HepG2 (cell line): ENCODE data around the gene AMOTL2. TPM values are rescaled to one million over a fixed set of nuclear protein-coding genes. Genes with fewer than 3 reads are reported as not detected.

Source experiments
- ATAC-seq: fragments of 200-7000 bp; cut with Tn5 transposase; 3 replicates; pipeline ENCODE4 v1.9.1; 2020; ENCODE audit warnings: mild to moderate bottlenecking, moderate library complexity
- BruUV-seq: library from RNA; stranded (reverse); fragments of 400-500 nt; replicated peaks from 2 replicates; lab custom pipeline; 2021; lab: Mats Ljungman, UMichigan
- CTCF ChIA-PET: fragments of 300-600 bp; formaldehyde crosslinking; extraction: SDS; loops from one replicate; lab custom pipeline; 2021; ENCODE audit warnings: low total read pairs, inconsistent platforms, low intra/inter-chr PET ratio; lab: Yijun Ruan, JAX
- POLR2A ChIA-PET: fragments of 350-600 bp; sonication (Branson Sonifier 250); formaldehyde crosslinking; loops from one replicate; lab custom pipeline; 2020; ENCODE audit warnings: antibody characterized with exemption, inconsistent platforms; lab: Yijun Ruan, JAX
- DNase-seq: peaks from one replicate; pipeline ENCODE4 v3.0.0-alpha.2; 2015; ENCODE audit warnings: low spot score
- FAIRE-seq: peaks from 3 replicates; lab custom pipeline; 2011; peaks lifted over from hg19 to GRCh38; lab: Jason Lieb, UNC
- H2AFZ ChIP-seq: one replicate; pipeline ENCODE4 v1.6.1; 2011; ENCODE audit warnings: low read length, inconsistent platforms
- H3K27ac ChIP-seq: fragments of 300-600 bp; 3 replicates; pipeline ENCODE4 v1.8.0; 2011; ENCODE audit warnings: mixed run types, mild to moderate bottlenecking, mixed read lengths, low read length, inconsistent platforms; ENCODE audit not compliant: insufficient read depth; ENCODE audit errors: extremely low read length
- H3K27me3 ChIP-seq, 2 experiments: fragments of 200-600 bp in 1 of 2; 2 replicates in 1 of 2; 3 replicates in 1 of 2; pipeline versions ENCODE4 v1.6.0 to v1.8.0; 2011; ENCODE audit warnings: low read length in 2 of 2, mild to moderate bottlenecking in 2 of 2, moderate library complexity in 2 of 2, inconsistent platforms in 1 of 2; ENCODE audit not compliant: insufficient read depth in 2 of 2, control insufficient read depth in 1 of 2
- H3K36me3 ChIP-seq, 2 experiments: fragments of 200-600 bp in 1 of 2; replicated peaks in 1 of 2; 2 replicates in 1 of 2; 3 replicates in 1 of 2; pipeline versions ENCODE4 v1.5.1 to v1.8.0; 2011; ENCODE audit warnings: low read length in 2 of 2, inconsistent platforms in 1 of 2; ENCODE audit not compliant: insufficient read depth in 2 of 2, control insufficient read depth in 1 of 2
- H3K4me1 ChIP-seq: 2 replicates; pipeline ENCODE4 v1.5.1; 2012; ENCODE audit warnings: low read length, inconsistent platforms; ENCODE audit not compliant: insufficient read depth
- H3K4me2 ChIP-seq: 2 replicates; pipeline ENCODE4 v1.6.0; 2011; ENCODE audit warnings: low read depth, low read length, inconsistent platforms
- H3K4me3 ChIP-seq, 3 experiments: fragments of 200-600 bp in 1 of 3; sonication (generic), shearing (Covaris generic) in 1 of 3; replicated peaks in 1 of 3; 2 replicates each; pipeline ENCODE4 v1.5.1; 2011 to 2016; ENCODE audit warnings: low read length in 3 of 3, inconsistent platforms in 2 of 3, low read depth in 2 of 3, mild to moderate bottlenecking in 2 of 3, control low read depth in 1 of 3, mixed read lengths in 1 of 3; ENCODE audit not compliant: insufficient read depth in 1 of 3
- H3K79me2 ChIP-seq: one replicate; pipeline ENCODE4 v1.6.1; 2011; ENCODE audit warnings: low read length, inconsistent platforms; ENCODE audit not compliant: insufficient read depth
- H3K9ac ChIP-seq: 2 replicates; pipeline ENCODE4 v1.6.0; 2011; ENCODE audit warnings: mild to moderate bottlenecking, low read depth, low read length, inconsistent platforms; ENCODE audit not compliant: insufficient read depth
- H3K9me3 ChIP-seq: 2 replicates; pipeline ENCODE4 v1.5.1; 2012; ENCODE audit warnings: mild to moderate bottlenecking, low read length
- H4K20me1 ChIP-seq: 2 replicates; pipeline ENCODE4 v1.6.0; 2011; ENCODE audit warnings: inconsistent platforms, mild to moderate bottlenecking, low read length, moderate library complexity; ENCODE audit not compliant: insufficient read depth
- DNMT3B ChIP-seq: conservative IDR thresholded peaks from 2 replicates; pipeline ENCODE4 v1.6.1; 2016; ENCODE audit warnings: missing biosample characterization, control low read depth
- IRX3 ChIP-seq: sonication (generic); formaldehyde crosslinking; IDR thresholded peaks from 2 replicates; pipeline ENCODE4 v1.8.1; 2023; ENCODE audit warnings: mild to moderate bottlenecking, low read depth, missing genetic modification reagents, borderline replicate concordance
- KDM1A ChIP-seq: IDR thresholded peaks from 2 replicates; pipeline ENCODE4 v1.6.1; 2016; ENCODE audit warnings: missing compliant biosample characterization
- MBNL3 ChIP-seq: fragments of 250-450 bp; sonication (Bioruptor Pico); conservative IDR thresholded peaks from 2 replicates; pipeline ENCODE4 v1.8.0; 2022; ENCODE audit warnings: mild to moderate bottlenecking, inconsistent platforms
- PHF21A ChIP-seq: sonication (generic); formaldehyde crosslinking; IDR thresholded peaks from 2 replicates; pipeline ENCODE4 v1.5.0; 2020; ENCODE audit warnings: mild to moderate bottlenecking, missing genetic modification reagents
- RFXAP ChIP-seq: sonication (generic); formaldehyde crosslinking; IDR thresholded peaks from 2 replicates; pipeline ENCODE4 v1.4.0; 2020; ENCODE audit warnings: missing genetic modification reagents, borderline replicate concordance
- SETDB1 ChIP-seq: sonication (generic); formaldehyde crosslinking; IDR thresholded peaks from 2 replicates; pipeline ENCODE4 v1.5.1; 2020; ENCODE audit warnings: missing genetic modification reagents, mild to moderate bottlenecking, borderline replicate concordance
- SOX5 ChIP-seq: IDR thresholded peaks from 2 replicates; pipeline ENCODE4 v1.6.1; 2016; ENCODE audit warnings: borderline replicate concordance
- ZFX ChIP-seq: sonication (generic); formaldehyde crosslinking; IDR thresholded peaks from 2 replicates; pipeline ENCODE4 v1.4.0; 2020; ENCODE audit warnings: mild to moderate bottlenecking, low read depth, missing genetic modification reagents, moderate library complexity
- ZKSCAN1 ChIP-seq: fragments of 150-350 bp; IDR thresholded peaks from 2 replicates; pipeline ENCODE4 v1.6.1; 2014; ENCODE audit warnings: low read length
- ZNF558 ChIP-seq: sonication (generic); formaldehyde crosslinking; IDR thresholded peaks from 2 replicates; pipeline ENCODE4 v1.9.0; 2022; ENCODE audit warnings: mild to moderate bottlenecking, missing genetic modification reagents, borderline replicate concordance
- ZNF564 ChIP-seq: sonication (generic); formaldehyde crosslinking; IDR thresholded peaks from 2 replicates; pipeline ENCODE4 v1.8.1; 2023; ENCODE audit warnings: mild to moderate bottlenecking, missing genetic modification reagents
- ZNF878 ChIP-seq: sonication (generic); formaldehyde crosslinking; IDR thresholded peaks from 2 replicates; pipeline ENCODE4 v1.8.1; 2023; ENCODE audit warnings: mild to moderate bottlenecking, missing genetic modification reagents, moderate library complexity
- WGBS: methylation state at CpG from one replicate; pipeline ENCODE4 v1.1.6; 2017; ENCODE audit warnings: low lambda C conversion rate; 5-methylcytosine and 5-hydroxymethylcytosine counted together
- in situ Hi-C: cut with HindIII; loops from 2 replicates; pipeline ENCODE4 v1.10.0; 2017; ENCODE audit warnings: low pct_unique_long_range_greater_than_20kb; ENCODE audit not compliant: extremely low pct_ligation_motif_present
- intact Hi-C: fragments of 100-400 bp; cut with micrococcal nuclease; formaldehyde crosslinking; loops from one replicate; pipeline ENCODE4 v1.10.0; 2022; ENCODE audit not compliant: unreplicated experiment
- polyA plus RNA-seq, 8 experiments: library from polyadenylated mRNA; depleted of rRNA in 3 of 8; stranded (reverse) in 7 of 8; unstranded in 1 of 8; fragments of >200 nt; fragmentation: Illumina TruSeq in 4 of 8; extraction: Trizol in 4 of 8; gene quantifications; 2 replicates each; pipeline versions ENCODE4 v1.2.1 to v1.2.3, GENCODE V29; 2011 to 2016; ENCODE audit warnings: low read depth in 4 of 8, missing spikeins in 1 of 8, mixed read lengths in 1 of 8; ENCODE audit not compliant: insufficient read depth in 1 of 8
- total RNA-seq, 5 experiments: library from RNA; depleted of rRNA; stranded (reverse); fragments of >200 nt; fragmentation: Illumina TruSeq; extraction: Trizol; gene quantifications; 2 replicates each; pipeline ENCODE4 v1.2.3, GENCODE V29; 2016; ENCODE audit warnings: low read depth in 1 of 5
- TF ChIP-seq, protein P1 (sequence below): sonication (generic); formaldehyde crosslinking; IDR thresholded peaks from 2 replicates; pipeline ENCODE4 v1.4.0; 2020; ENCODE audit warnings: missing genetic modification reagents; ENCODE audit errors: not compliant biosample characterization
- TF ChIP-seq, protein P2 (sequence below): sonication (generic); formaldehyde crosslinking; IDR thresholded peaks from 2 replicates; pipeline ENCODE4 v1.4.0; 2020; ENCODE audit warnings: mild to moderate bottlenecking, missing genetic modification reagents

AMOTL2 gene
- total and polyA plus RNA-seq, 2 of the 13 experiments (the other 11 are each of a cell fraction or from before 2014, with no cell fraction given), result 17.3 to 18.5 TPM

DNA sequence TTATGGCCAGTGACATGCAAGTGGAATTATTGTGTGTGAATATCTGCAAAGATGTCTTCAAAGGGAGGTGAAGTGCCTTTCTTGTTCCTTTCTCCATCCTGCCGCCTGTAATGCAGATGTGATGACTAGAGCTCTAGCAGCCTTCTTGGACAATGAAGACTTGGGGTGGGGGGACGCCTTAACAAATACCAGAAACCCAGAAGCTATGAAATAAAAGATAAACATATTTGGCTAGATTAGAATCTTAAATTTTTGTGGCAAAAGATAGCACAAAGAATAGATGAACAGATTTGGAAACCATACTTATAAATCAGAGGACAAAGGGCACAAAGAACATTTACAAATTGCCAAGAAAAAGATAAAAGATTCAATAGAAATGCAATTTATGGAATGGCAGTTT lies 56.1 kb downstream of the AMOTL2 start:
- no peak for FAIRE-seq
- Histone ChIP-seq H2AFZ (no peak overlapping the region), H3K9me3 (no peaks in the 10 kb centered on the region), H3K27me3 (no peaks in the 10 kb centered on the region; a peak in 1 of 5 replicates), H3K4me2 (no peak overlapping the region), H3K36me3 (no peaks in the 10 kb centered on the region), H3K27ac (no peak overlapping the region), H3K4me3 (no peak overlapping the region), H3K4me1 (peaks cover 27% of the 10 kb centered on the region), H3K9ac (no peak overlapping the region), H4K20me1 (no peaks in the 10 kb centered on the region), H3K79me2 (no peaks in the 10 kb centered on the region)
- intact Hi-C loops (no loop called here), in situ Hi-C loops (no loop called here)
- ATAC-seq, result no peak
- ChIA-PET POLR2A (no interaction called here), CTCF (no interaction called here)
- no TSS peak for BruUV-seq
- no peak for DNase-seq
- 62% methylated on average over 2 of the region's 2 CpGs for WGBS
- TF ChIP-seq ZFX (no peak), PHF21A (CRISPR knock-in tag) (no peak), KDM1A (CRISPR knock-in tag) (no peak), DNMT3B (no peak), IRX3 (CRISPR knock-in tag) (no peak)

DNA sequence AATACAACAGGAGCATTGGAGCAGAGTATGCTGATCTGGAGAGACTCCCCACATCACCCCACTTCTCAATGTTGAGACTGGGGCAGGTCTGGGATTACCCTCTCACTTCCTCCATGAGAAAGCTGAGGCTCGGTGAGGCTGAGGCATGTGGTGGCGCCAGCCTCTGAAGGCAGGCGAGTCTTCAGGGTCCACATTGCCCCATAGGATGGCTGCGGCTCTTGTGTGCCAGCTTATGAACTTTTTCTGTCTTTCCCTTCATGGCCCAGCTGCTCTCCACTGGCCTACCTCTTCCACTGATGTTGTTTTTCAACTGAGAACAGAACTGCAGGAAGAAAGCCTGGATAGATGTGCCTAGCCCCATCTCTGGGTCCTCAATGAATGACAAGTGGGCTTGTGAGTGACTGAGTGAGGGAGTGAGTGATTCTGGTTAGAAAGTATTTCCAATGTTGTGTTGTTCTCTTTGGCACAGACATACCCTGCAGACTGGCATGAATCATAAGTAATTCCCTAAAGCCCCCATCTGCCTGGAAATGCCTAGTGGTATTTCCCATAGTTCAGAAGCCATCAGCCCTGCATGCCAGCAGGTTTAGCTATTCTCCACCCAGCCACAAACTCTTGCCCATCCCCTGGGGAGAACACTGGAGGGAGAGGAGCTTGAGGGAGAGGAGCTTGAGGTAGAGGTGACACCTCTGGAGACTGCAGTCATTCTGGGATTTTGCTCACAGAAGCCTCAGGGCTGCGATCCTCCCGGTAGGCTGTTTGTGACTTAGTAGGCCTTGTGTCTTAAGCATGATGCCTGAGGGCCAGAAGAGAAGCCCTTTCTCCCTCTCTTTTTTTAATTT lies 56.9 kb downstream of the AMOTL2 start:
- no peaks in the 10 kb centered on the region for H3K36me3 ChIP-seq
- no peak overlapping the region for H3K9ac ChIP-seq
- no peaks in the 10 kb centered on the region for H4K20me1 ChIP-seq
- intact Hi-C loops, result no loop called here
- peaks cover 35% of the 10 kb centered on the region for H3K4me1 ChIP-seq
- no TSS peak for BruUV-seq
- FAIRE-seq, result no peak
- H3K9me3 ChIP-seq, result no peaks in the 10 kb centered on the region
- in situ Hi-C loops, result no loop called here
- no peak overlapping the region for H2AFZ ChIP-seq
- no peak for ATAC-seq
- H3K27me3 ChIP-seq, result no peaks in the 10 kb centered on the region; a peak in 1 of 5 replicates
- ChIA-PET CTCF (no interaction called here), POLR2A (no interaction called here)
- H3K4me2 ChIP-seq, result no peak overlapping the region
- H3K4me3 ChIP-seq, result no peak overlapping the region
- 80% methylated on average over 6 of the region's 6 CpGs for WGBS
- H3K27ac ChIP-seq, result no peak overlapping the region
- no peak for TF ChIP-seq MBNL3 (CRISPR knock-in tag)
- TF ChIP-seq ZKSCAN1, result no peak
- TF ChIP-seq, protein P1, sequence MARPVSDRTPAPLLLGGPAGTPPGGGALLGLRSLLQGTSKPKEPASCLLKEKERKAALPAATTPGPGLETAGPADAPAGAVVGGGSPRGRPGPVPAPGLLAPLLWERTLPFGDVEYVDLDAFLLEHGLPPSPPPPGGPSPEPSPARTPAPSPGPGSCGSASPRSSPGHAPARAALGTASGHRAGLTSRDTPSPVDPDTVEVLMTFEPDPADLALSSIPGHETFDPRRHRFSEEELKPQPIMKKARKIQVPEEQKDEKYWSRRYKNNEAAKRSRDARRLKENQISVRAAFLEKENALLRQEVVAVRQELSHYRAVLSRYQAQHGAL (CRISPR knock-in tag), result no peak
- no peak for TF ChIP-seq ZNF878 (CRISPR knock-in tag)
- TF ChIP-seq ZNF564 (CRISPR knock-in tag), result no peak
- TF ChIP-seq SETDB1 (CRISPR knock-in tag), result no peak
- TF ChIP-seq, protein P2, sequence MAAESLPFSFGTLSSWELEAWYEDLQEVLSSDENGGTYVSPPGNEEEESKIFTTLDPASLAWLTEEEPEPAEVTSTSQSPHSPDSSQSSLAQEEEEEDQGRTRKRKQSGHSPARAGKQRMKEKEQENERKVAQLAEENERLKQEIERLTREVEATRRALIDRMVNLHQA (CRISPR knock-in tag), result no peak
- no peak for TF ChIP-seq ZNF558 (CRISPR knock-in tag)
- no peak for TF ChIP-seq RFXAP (CRISPR knock-in tag)
- no peak for TF ChIP-seq SOX5
- H3K79me2 ChIP-seq, result no peaks in the 10 kb centered on the region
- DNase-seq, result no peak
